GM18505 (cell line): ENCODE measurements around the gene ITGB5.

Source experiments
- ATAC-seq: cut with Tn5 transposase; IDR thresholded peaks from one replicate; pipeline ENCODE4 v1.9.1; 2021; ENCODE audit not compliant: unreplicated experiment
- POLR2A ChIP-seq: IDR thresholded peaks from 4 replicates; pipeline ENCODE4 v1.6.1; 2011; ENCODE audit warnings: borderline replicate concordance; ENCODE audit not compliant: insufficient read depth, insufficient read length; ENCODE audit errors: extremely low read depth

Gene ITGB5

GRCh38 chr3:124781476-124782376 lies 105.4 kb downstream of the ITGB5 start:
- no peak for ATAC-seq
- TF ChIP-seq POLR2A: no peak

DNA sequence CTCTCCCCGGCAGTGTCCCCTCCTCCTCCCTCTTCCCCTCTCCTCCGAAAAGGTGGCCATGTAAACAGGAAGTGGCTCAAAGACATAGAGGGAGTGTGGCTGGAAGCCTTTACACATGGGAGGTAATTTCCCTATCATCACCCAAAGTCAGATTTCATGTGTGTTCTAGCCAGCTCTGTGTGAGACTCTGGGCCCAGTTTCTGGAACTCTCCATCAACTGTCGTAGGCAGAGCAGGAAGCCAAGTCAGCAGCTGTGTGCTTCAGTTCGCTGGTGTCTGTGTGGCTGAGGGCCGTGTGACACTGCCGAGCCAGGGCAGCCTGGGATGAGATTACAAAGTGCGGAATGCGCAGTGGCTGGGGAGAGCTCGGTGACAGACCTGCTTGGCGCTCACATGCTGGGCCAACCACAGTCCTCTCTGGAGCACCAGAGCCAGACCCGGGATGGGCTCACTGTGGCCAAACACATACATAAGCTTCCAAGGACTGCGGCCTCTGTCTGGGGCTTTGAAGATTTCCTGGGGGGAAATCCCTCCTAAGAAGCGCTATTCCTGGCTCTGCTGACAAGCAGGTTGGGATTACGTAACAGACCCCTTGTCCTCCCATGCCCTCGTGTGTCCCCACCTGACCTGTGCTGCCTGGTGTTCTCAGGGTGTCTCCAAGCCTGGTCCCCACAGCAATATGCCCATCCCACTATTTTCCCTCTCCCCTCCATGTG lies 106.2 kb downstream of the ITGB5 start:
- TF ChIP-seq POLR2A: no peak
- no peak for ATAC-seq

DNA sequence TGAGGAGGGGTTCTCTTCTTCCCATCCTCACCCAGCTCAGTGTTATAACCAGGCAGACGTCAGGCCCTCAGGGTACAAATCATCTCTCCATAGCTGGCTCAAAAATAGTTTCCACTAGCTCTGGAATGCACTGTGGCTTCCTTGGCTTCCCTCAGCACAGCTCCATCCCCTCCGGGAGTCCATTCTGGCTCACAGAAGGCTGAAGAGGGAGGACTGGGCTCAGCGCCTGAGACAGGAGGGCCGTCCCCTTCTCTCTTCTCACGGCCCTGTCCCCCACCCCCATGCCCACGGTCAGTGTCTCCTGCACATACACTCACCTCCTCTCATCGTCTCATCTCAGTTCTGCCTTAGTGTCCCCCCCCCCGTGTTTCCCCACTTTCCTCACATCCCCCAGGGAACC lies 106.8 kb downstream of the ITGB5 start:
- no peak for ATAC-seq
- no peak for TF ChIP-seq POLR2A

- no peak for TF ChIP-seq POLR2A
- ATAC-seq: no peak
Observed at GRCh38 chr3:124779751-124780191, 107.4 kb downstream of the ITGB5 start.

- no peak for ATAC-seq
Observed at GRCh38 chr3:124779116-124779515, 108.0 kb downstream of the ITGB5 start.

GRCh38 chr3:124777762-124778470 lies 109.2 kb downstream of the ITGB5 start:
- ATAC-seq: no peak
- TF ChIP-seq POLR2A: no peak

More at GRCh38 chr3:124779116-124779515, 108.0 kb downstream of the ITGB5 start:
- no peak for TF ChIP-seq POLR2A

DNA sequence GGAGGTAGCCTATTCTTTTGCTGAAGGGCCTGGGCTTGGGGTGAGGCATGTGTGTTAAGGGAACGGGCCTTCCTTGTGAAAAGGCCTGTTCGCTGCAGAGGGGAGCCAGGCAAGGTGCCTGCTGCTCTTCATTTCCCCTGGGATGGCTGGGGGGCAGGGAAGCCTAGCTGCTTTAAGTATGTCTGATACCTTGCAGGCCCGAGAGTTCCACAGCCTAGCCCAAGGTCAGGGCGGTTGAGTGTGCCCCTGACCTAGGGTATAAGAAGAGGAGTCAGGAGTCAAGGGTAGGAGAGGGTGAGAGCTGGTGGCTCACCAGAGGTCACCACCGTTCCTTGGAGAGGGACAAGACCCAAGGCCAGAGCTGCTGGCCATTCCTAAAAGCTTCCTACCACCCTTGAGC lies 110.3 kb downstream of the ITGB5 start:
- no peak for ATAC-seq
- TF ChIP-seq POLR2A: no peak

- TF ChIP-seq POLR2A: no peak
- ATAC-seq: no peak
Observed at GRCh38 chr3:124775877-124776276, 111.3 kb downstream of the ITGB5 start.

- ATAC-seq: no peak
- no peak for TF ChIP-seq POLR2A
Observed at GRCh38 chr3:124774841-124775402, 112.2 kb downstream of the ITGB5 start.

GRCh38 chr3:124774327-124774718 lies 112.8 kb downstream of the ITGB5 start:
- no peak for TF ChIP-seq POLR2A
- no peak for ATAC-seq

DNA sequence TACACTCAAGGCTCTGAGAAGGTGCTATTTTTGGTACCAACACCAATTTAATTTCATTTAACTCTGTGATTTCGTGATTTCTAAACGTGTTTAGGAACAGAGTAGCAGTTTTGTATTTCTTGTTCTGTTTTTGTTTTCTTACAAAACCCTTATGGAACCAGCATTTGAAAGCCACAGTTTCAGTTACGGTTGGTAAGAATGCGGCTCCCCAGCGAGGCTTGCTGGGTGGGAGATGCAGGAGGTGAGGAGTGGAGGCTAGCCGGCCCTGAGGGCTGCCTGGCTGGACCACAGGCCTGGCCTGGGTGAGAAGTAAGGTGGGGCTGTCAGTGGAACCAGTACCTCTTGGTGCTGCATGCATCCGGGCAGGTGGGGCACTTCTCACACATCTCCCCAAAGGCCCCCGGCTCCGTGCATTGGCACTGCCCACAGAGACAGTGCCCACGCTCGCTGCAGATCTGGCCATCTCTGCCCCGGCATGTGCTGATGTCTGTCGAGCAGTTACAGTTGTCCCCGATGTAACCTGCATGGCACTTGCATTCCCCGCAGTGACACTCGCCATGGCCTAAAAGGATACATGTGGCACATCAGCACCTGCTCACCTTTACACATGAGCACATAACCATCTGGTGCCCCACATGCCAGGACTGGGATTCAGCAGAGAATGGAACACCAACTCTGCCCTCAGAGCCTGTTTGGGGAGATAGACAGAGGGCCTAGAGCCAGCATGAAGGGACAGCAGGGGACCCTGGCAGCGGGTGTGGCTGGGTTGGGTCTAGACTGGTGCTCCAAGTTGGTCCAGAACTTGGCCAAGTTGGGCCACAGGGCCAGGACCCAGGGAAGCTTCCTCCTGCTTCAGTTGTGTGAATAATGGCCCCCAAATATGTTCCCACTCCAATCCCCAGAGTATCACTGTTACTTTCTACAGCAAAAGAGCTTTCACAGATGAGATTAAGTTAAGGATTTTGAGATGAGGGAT lies 113.5 kb downstream of the ITGB5 start:
- no peak for ATAC-seq
- TF ChIP-seq POLR2A: no peak
